Thoracic aorta (tissue), 2 donors: ENCODE measurements around the gene OR8D1. TPM values are rescaled to one million over a fixed set of nuclear protein-coding genes. Genes with fewer than 3 reads are reported as not detected.
"Not testable (repeated sequence)": the region's sequence is repeated elsewhere in the genome, so short reads cannot be mapped to it uniquely, and the experiment has no call there.

Experiments
- ATAC-seq: fragments of 150-250 bp; one replicate; pipeline ENCODE4 v1.8.0; 2017; ENCODE audit warnings: low read depth; ENCODE audit not compliant: insufficient number of reproducible peaks, low FRiP score
- DNase-seq: peaks from one replicate; pipeline ENCODE4 v3.0.0-alpha.2; 2020; ENCODE audit warnings: low spot score
- H3K27ac ChIP-seq, 2 donors: fragments of 200-600 bp; sonication (generic); 1 replicate in 1 of 2; 2 replicates in 1 of 2; pipeline ENCODE4 v1.5.1; 2016; ENCODE audit warnings: mild to moderate bottlenecking in 2 of 2, moderate library complexity in 2 of 2
- H3K27me3 ChIP-seq: fragments of 200-600 bp; sonication (generic); replicated peaks from 2 replicates; pipeline ENCODE4 v1.6.0; 2016; ENCODE audit warnings: mild to moderate bottlenecking; ENCODE audit not compliant: insufficient read depth
- H3K36me3 ChIP-seq: fragments of 200-600 bp; sonication (generic); one replicate; pipeline ENCODE4 v1.5.1; 2016
- H3K4me1 ChIP-seq, 2 donors: fragments of 200-600 bp; sonication (generic); 1 replicate in 1 of 2; 2 replicates in 1 of 2; pipeline versions ENCODE4 v1.5.1 to v1.6.0; 2016; ENCODE audit warnings: low read depth in 2 of 2, mild to moderate bottlenecking in 1 of 2; ENCODE audit not compliant: control insufficient read depth in 1 of 2
- H3K4me3 ChIP-seq: fragments of 200-600 bp; sonication (generic); 2 replicates; pipeline ENCODE4 v1.5.1; 2016; ENCODE audit warnings: mild to moderate bottlenecking
- H3K9me3 ChIP-seq: fragments of 200-600 bp; sonication (generic); 2 replicates; pipeline ENCODE4 v1.5.1; 2016
- CTCF ChIP-seq: fragments of 200-600 bp; sonication (generic); IDR thresholded peaks from one replicate; pipeline ENCODE4 v1.5.1; 2019; ENCODE audit warnings: antibody characterized with exemption
- total RNA-seq, 2 donors: library from RNA; depleted of rRNA; stranded (reverse); fragments of >200 nt; gene quantifications; one replicate each; pipeline versions ENCODE4 v1.1.0 to v1.2.3, GENCODE V29; 2016

The OR8D1 gene
- total RNA-seq, 2 donors from 2014 or later: not detected

DNA sequence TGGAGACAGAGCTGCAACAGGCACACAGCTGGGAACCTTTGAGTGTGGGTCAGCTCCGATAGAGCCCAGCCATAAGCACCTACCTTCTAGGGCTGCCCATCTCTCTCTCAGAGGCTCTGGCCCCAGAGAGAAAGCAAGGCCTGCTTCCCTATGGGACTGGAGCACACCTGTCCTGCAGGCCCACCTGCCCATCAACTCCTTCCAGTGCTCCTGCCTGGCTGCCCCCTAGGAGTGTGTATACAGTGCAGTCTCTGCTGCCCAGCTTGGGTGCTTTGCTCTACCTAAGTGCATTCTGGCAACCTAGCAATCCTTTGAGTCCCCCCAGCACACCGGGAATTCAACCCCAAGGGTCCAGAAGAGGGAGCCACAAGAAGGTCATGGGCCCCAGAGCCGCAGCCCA lies 36.5 kb downstream of the OR8D1 start:
- H3K36me3 ChIP-seq: no peaks in the 10 kb centered on the region
- DNase-seq (no peak), ATAC-seq (no peak)
- H3K27me3 ChIP-seq: no peaks in the 10 kb centered on the region
- TF ChIP-seq CTCF: no peak
- no peaks in the 10 kb centered on the region for H3K4me1 ChIP-seq
- H3K4me3 ChIP-seq: no peak overlapping the region
- no peak overlapping the region for H3K27ac ChIP-seq
- no peaks in the 10 kb centered on the region for H3K9me3 ChIP-seq

- Histone ChIP-seq H3K27me3 (no peaks in the 10 kb centered on the region), H3K9me3 (no peaks in the 10 kb centered on the region), H3K4me3 (no peak overlapping the region), H3K36me3 (no peaks in the 10 kb centered on the region), H3K27ac (no peak overlapping the region), H3K4me1 (no peaks in the 10 kb centered on the region)
- DNase-seq: no peak
- TF ChIP-seq CTCF: no peak
- no peak for ATAC-seq
These were observed 37.7 kb downstream of the OR8D1 start for GRCh38 chr11:124276081-124276480.

DNA sequence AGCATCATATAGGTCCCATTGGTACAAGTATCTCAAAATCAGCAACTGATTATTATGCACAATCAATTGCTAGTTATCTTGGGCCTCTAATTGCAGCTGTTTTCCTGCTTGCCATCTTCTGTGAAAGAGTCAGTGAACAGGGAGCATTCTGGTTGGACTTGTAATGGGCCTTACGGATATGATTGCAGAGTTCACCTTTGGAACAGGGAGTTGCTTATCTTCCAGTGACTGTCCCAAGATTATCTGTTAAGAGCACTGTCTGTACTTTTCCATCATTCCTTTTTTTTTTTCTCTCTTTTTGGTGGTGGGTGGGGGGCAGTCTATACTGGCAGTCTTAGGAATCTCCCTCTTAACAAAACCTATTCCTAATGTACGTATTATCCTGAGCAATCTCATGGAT lies 39.7 kb downstream of the OR8D1 start:
- ATAC-seq: no peak
- H3K27ac ChIP-seq: no peak overlapping the region
- H3K4me1 ChIP-seq: no peaks in the 10 kb centered on the region
- H3K36me3 ChIP-seq: no peaks in the 10 kb centered on the region
- no peak for TF ChIP-seq CTCF
- H3K27me3 ChIP-seq: no peaks in the 10 kb centered on the region
- no peaks in the 10 kb centered on the region for H3K9me3 ChIP-seq
- no peak for DNase-seq
- no peak overlapping the region for H3K4me3 ChIP-seq

GRCh38 chr11:124270886-124271285 lies 42.9 kb downstream of the OR8D1 start:
- not testable (repeated sequence) for ATAC-seq, H3K27ac ChIP-seq, H3K27me3 ChIP-seq

DNA sequence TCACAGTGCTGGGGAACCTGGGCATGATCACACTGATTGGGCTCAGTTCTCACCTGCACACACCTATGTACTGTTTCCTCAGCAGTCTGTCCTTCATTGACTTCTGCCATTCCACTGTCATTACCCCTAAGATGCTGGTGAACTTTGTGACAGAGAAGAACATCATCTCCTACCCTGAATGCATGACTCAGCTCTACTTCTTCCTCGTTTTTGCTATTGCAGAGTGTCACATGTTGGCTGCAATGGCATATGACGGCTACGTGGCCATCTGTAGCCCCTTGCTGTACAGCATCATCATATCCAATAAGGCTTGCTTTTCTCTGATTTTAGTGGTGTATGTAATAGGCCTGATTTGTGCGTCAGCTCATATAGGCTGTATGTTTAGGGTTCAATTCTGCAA lies 48.7 kb downstream of the OR8D1 start:
- H3K4me1 ChIP-seq, H3K4me3 ChIP-seq, H3K36me3 ChIP-seq, DNase-seq, H3K9me3 ChIP-seq, H3K27ac ChIP-seq, ATAC-seq, H3K27me3 ChIP-seq: not testable (repeated sequence)

More at GRCh38 chr11:124270886-124271285, 42.9 kb downstream of the OR8D1 start:
- not testable (repeated sequence) for H3K9me3 ChIP-seq, H3K4me3 ChIP-seq, H3K36me3 ChIP-seq, H3K4me1 ChIP-seq, DNase-seq

DNA sequence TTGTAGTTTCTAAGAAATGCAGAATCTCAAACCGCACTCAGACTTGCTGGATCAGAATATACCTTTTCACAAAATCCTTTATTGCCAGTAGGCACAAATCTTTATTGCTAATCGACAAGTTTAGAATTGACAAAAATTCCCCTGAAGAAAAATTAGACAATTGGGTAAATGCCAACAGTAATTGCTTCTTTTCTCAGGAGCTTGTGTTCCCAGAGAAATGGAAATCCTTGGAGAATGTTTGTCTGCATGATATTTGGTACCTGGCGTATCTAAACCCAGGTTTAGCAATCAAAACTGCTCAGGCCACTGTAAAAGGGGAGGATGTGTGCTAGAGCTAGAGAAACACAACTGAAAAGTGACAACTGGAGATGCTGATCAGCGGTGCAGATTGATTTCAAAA lies 57.7 kb downstream of the OR8D1 start, which contains the start of gene OR8G5:
OR8G5 (plus strand) TSS at position 301 of the 400 bp plus-strand sequence. CDS start 8,556 bp downstream, outside the sequence.
- Histone ChIP-seq H3K4me1 (no peaks in the 10 kb centered on the region), H3K9me3 (no peaks in the 10 kb centered on the region), H3K4me3 (no peak within 1 kb of the TSS), H3K27me3 (no peaks in the 10 kb centered on the region), H3K36me3 (no peaks in the 10 kb centered on the region), H3K27ac (no peak within 1 kb of the TSS)
- no peak for TF ChIP-seq CTCF
- no peak for DNase-seq
- no peak for ATAC-seq

Other genes starting within 250 kb of the OR8D1 start
- gene VWA5A, start 198.5 kb downstream of the OR8D1 start, total RNA-seq: 10 to 100 TPM; 32.8 to 44.4 TPM
- not detected for gene OR10D3, start 130.6 kb downstream of the OR8D1 start, total RNA-seq
- not detected for gene OR8G1, start 72.9 kb downstream of the OR8D1 start, total RNA-seq
- gene OR8G5, start 57.6 kb downstream of the OR8D1 start, total RNA-seq: not detected
- not detected for gene OR8D2, start 6.2 kb upstream of the OR8D1 start, total RNA-seq
- gene OR8B2, start 70.5 kb upstream of the OR8D1 start, total RNA-seq: not detected
- not detected for gene OR8B3, start 85.1 kb upstream of the OR8D1 start, total RNA-seq
- gene OR8B4, start 110.9 kb upstream of the OR8D1 start, total RNA-seq: not detected
- not detected for gene OR8B8, start 131.7 kb upstream of the OR8D1 start, total RNA-seq
- not detected for gene OR8B12, start 229.7 kb upstream of the OR8D1 start, total RNA-seq